Upper lobe of right lung (tissue), 1 donor: ENCODE data around the gene MANSC1. TPM values are rescaled to one million over a fixed set of nuclear protein-coding genes. Genes with fewer than 3 reads are reported as not detected.
"Not testable (repeated sequence)": the region's sequence is repeated elsewhere in the genome, so short reads cannot be mapped to it uniquely, and the experiment has no call there.

ENCODE experiments used
- ATAC-seq: fragments of 200-7000 bp; cut with Tn5 transposase; one replicate; pipeline ENCODE4 v1.9.1; 2020; ENCODE audit warnings: mild to moderate bottlenecking, moderate library complexity
- DNase-seq: peaks from one replicate; pipeline ENCODE4 v3.0.0-alpha.2; 2020
- H3K27ac ChIP-seq: fragments of 200-600 bp; one replicate; pipeline ENCODE4 v1.8.0; 2022
- H3K27me3 ChIP-seq: fragments of 200-600 bp; one replicate; pipeline ENCODE4 v1.8.0; 2022; ENCODE audit warnings: mild to moderate bottlenecking
- H3K36me3 ChIP-seq: fragments of 200-600 bp; one replicate; pipeline ENCODE4 v1.8.0; 2022
- H3K4me1 ChIP-seq: fragments of 200-600 bp; one replicate; pipeline ENCODE4 v1.8.0; 2022
- H3K4me3 ChIP-seq: fragments of 200-600 bp; one replicate; pipeline ENCODE4 v1.8.0; 2022; ENCODE audit warnings: mild to moderate bottlenecking
- H3K9me3 ChIP-seq: fragments of 200-600 bp; one replicate; pipeline ENCODE4 v1.8.0; 2022
- CTCF ChIP-seq: fragments of 200-600 bp; IDR thresholded peaks from one replicate; pipeline ENCODE4 v1.8.0; 2022; ENCODE audit warnings: antibody characterized with exemption
- intact Hi-C: fragments of 100-400 bp; cut with DNase I; formaldehyde crosslinking; loops from one replicate; pipeline ENCODE4 v1.11.0; 2022
- total RNA-seq: library from RNA; stranded (reverse); fragmentation: NEBNext Ultra II Directional; extraction: Animal tissue kit (Norgen Biotek cat#: 25700); gene quantifications from one replicate; pipeline ENCODE4 v1.2.1, GENCODE V29; 2021
- donor health status: DM: no; HTN: yes; CAD: no; lungs with severe emphysema.

MANSC1 gene
- total RNA-seq, 1 donor from 2014 or later: 26.4 TPM

- H3K4me3 ChIP-seq: no peak overlapping the region
- TF ChIP-seq CTCF: no peak
- peaks cover 9% of the 10 kb centered on the region for H3K4me1 ChIP-seq
- H3K27ac ChIP-seq: no peak overlapping the region
- H3K27me3 ChIP-seq: no peaks in the 10 kb centered on the region
- no peak for ATAC-seq
- H3K9me3 ChIP-seq: no peaks in the 10 kb centered on the region
- no peaks in the 10 kb centered on the region for H3K36me3 ChIP-seq
- intact Hi-C loops: no loop called here
- no peak for DNase-seq
Observed at GRCh38 chr12:12326262-12326661, 23.8 kb downstream of the MANSC1 start.

- intact Hi-C loops: no loop called here
- TF ChIP-seq CTCF: no peak
- H3K27me3 ChIP-seq: no peaks in the 10 kb centered on the region
- H3K4me3 ChIP-seq: no peak overlapping the region
- no peaks in the 10 kb centered on the region for H3K9me3 ChIP-seq
- peaks cover 15% of the 10 kb centered on the region for H3K4me1 ChIP-seq
- H3K27ac ChIP-seq: no peak overlapping the region
- ATAC-seq (no peak), DNase-seq (no peak)
- no peaks in the 10 kb centered on the region for H3K36me3 ChIP-seq
Observed at GRCh38 chr12:12323591-12323990, 26.5 kb downstream of the MANSC1 start.

GRCh38 chr12:12323118-12323517, 26.9 kb downstream of the MANSC1 start:
- Histone ChIP-seq H3K9me3 (no peaks in the 10 kb centered on the region), H3K4me3 (no peak overlapping the region), H3K27me3 (no peaks in the 10 kb centered on the region), H3K27ac (no peak overlapping the region), H3K4me1 (peaks cover 12% of the 10 kb centered on the region), H3K36me3 (no peaks in the 10 kb centered on the region)
- ATAC-seq (no peak), DNase-seq (no peak)
- intact Hi-C loops: no loop called here
- TF ChIP-seq CTCF: no peak

GRCh38 chr12:12319451-12320183, 30.4 kb downstream of the MANSC1 start:
- no peaks in the 10 kb centered on the region for H3K27me3 ChIP-seq
- DNase-seq (no peak), ATAC-seq (no peak)
- peaks cover 5% of the 10 kb centered on the region for H3K4me1 ChIP-seq
- peak overlapping the region; percentile 34 for H3K27ac ChIP-seq
- intact Hi-C loops: no loop called here
- no peak for TF ChIP-seq CTCF
- H3K4me3 ChIP-seq: peak overlapping the region; percentile 19
- H3K36me3 ChIP-seq: no peaks in the 10 kb centered on the region
- H3K9me3 ChIP-seq: no peaks in the 10 kb centered on the region

GRCh38 chr12:12315838-12316237, 34.2 kb downstream of the MANSC1 start:
- H3K9me3 ChIP-seq: no peaks in the 10 kb centered on the region
- DNase-seq (no peak), ATAC-seq (no peak)
- peaks cover 5% of the 10 kb centered on the region for H3K4me1 ChIP-seq
- intact Hi-C loops: no loop called here
- H3K27ac ChIP-seq: no peak overlapping the region
- no peak overlapping the region for H3K4me3 ChIP-seq
- no peak for TF ChIP-seq CTCF
- H3K36me3 ChIP-seq: no peaks in the 10 kb centered on the region
- no peaks in the 10 kb centered on the region for H3K27me3 ChIP-seq

GRCh38 chr12:12310695-12311094, 39.3 kb downstream of the MANSC1 start:
- H3K27ac ChIP-seq, H3K27me3 ChIP-seq, H3K4me1 ChIP-seq, H3K36me3 ChIP-seq, intact Hi-C loops, ATAC-seq, DNase-seq, H3K4me3 ChIP-seq, H3K9me3 ChIP-seq: not testable (repeated sequence)
